Spleen (tissue), 11 donors: ENCODE data around the gene GABRA5. TPM values are rescaled to one million over a fixed set of nuclear protein-coding genes. Genes with fewer than 3 reads are reported as not detected.

Experiments used
- DNase-seq: peaks from one replicate; pipeline ENCODE4 v3.0.0-alpha.2; 2020
- H3K27ac ChIP-seq, 8 donors: fragments of 200-600 bp; sonication (generic) in 7 of 8; 1 replicate in 4 of 8; 2 replicates in 4 of 8; pipeline versions ENCODE4 v1.5.0 to v1.8.0; 2016 to 2021; ENCODE audit warnings: inconsistent platforms in 4 of 8, mild to moderate bottlenecking in 4 of 8, moderate library complexity in 1 of 8
- H3K27me3 ChIP-seq, 7 donors: fragments of 200-600 bp; sonication (generic) in 6 of 7; replicated peaks in 1 of 7; 1 replicate in 4 of 7; 2 replicates in 3 of 7; pipeline versions ENCODE4 v1.5.0 to v1.8.0; 2016 to 2021; ENCODE audit warnings: inconsistent platforms in 3 of 7, mild to moderate bottlenecking in 1 of 7
- H3K36me3 ChIP-seq, 6 donors: fragments of 200-600 bp; sonication (generic) in 5 of 6; 1 replicate in 4 of 6; 2 replicates in 2 of 6; pipeline versions ENCODE4 v1.5.0 to v1.8.0; 2016 to 2021; ENCODE audit warnings: inconsistent platforms in 2 of 6
- H3K4me1 ChIP-seq, 6 donors: fragments of 200-600 bp; sonication (generic) in 5 of 6; 1 replicate in 3 of 6; 2 replicates in 3 of 6; pipeline versions ENCODE4 v1.5.0 to v1.8.0; 2016 to 2021; ENCODE audit warnings: inconsistent platforms in 3 of 6
- H3K4me3 ChIP-seq, 8 donors: fragments of 200-600 bp; sonication (generic) in 7 of 8; 1 replicate in 4 of 8; 2 replicates in 4 of 8; pipeline versions ENCODE4 v1.5.0 to v1.8.0; 2016 to 2021; ENCODE audit warnings: inconsistent platforms in 4 of 8, mild to moderate bottlenecking in 4 of 8, moderate library complexity in 2 of 8
- H3K9me3 ChIP-seq, 8 donors: fragments of 200-600 bp; sonication (generic) in 7 of 8; 1 replicate in 4 of 8; 2 replicates in 4 of 8; pipeline versions ENCODE4 v1.5.0 to v1.8.0; 2016 to 2021; ENCODE audit warnings: inconsistent platforms in 4 of 8
- CTCF ChIP-seq, 11 experiments: fragments of 200-600 bp in 7 of 11; fragments of 450-650 bp in 4 of 11; sonication (generic) in 4 of 11; IDR thresholded peaks in 8 of 11; conservative IDR thresholded peaks in 3 of 11; 1 replicate in 7 of 11; 2 replicates in 4 of 11; pipeline versions ENCODE4 v1.4.0 to v1.8.0; 2016 to 2021; ENCODE audit warnings: antibody characterized with exemption in 11 of 11, inconsistent platforms in 4 of 11, mild to moderate bottlenecking in 1 of 11
- POLR2A ChIP-seq, 3 donors: fragments of 450-650 bp; IDR thresholded peaks; one replicate each; pipeline ENCODE4 v1.5.1; 2017; ENCODE audit warnings: antibody characterized with exemption in 3 of 3, mild to moderate bottlenecking in 1 of 3
- POLR2AphosphoS5 ChIP-seq, 3 donors: sonication (generic); formaldehyde crosslinking; IDR thresholded peaks; one replicate each; pipeline ENCODE4 v1.5.1; 2017; ENCODE audit warnings: antibody characterized with exemption in 3 of 3
- WGBS, 5 donors: extraction: QIAGEN DNeasy Blood & Tissue Kit in 3 of 5; methylation state at CpG; one replicate each; pipeline versions ENCODE4 v1.1.5 to v1.1.7; 2013 to 2018; 5-methylcytosine and 5-hydroxymethylcytosine counted together
- intact Hi-C: fragments of 100-400 bp; cut with DNase I; formaldehyde crosslinking; loops from one replicate; pipeline ENCODE4 v1.15.0; 2023; ENCODE audit warnings: low total_unique reads
- polyA plus RNA-seq, 3 donors: library from polyadenylated mRNA; stranded (reverse); fragments of 200-250 nt; gene quantifications; one replicate each; pipeline ENCODE4 v1.2.1, GENCODE V29; 2013
- total RNA-seq, 7 donors: library from RNA; depleted of rRNA in 3 of 7; stranded (reverse); fragments of >200 nt in 3 of 7; fragmentation: NEBNext Ultra II Directional in 4 of 7; extraction: Animal tissue kit (Norgen Biotek cat#: 25700) in 4 of 7; gene quantifications; one replicate each; pipeline versions ENCODE4 v1.1.0 to v1.2.1, GENCODE V29; 2016 to 2021
- donor health status: healthy with polysubstance abuse.
- donor health status: DM: no; HTN: no; CAD: no; lungs with moderate emphysema.
- donor health status: DM: no; HTN: no; CAD: no.
- donor health status: Bipolar disorder and iron deficiency.
- donor health status: healthy.
- donor health status: DM: no; HTN: no; CAD: no.
- donor health status: DM: yes; HTN: yes; CAD: no.

The GABRA5 gene
- total and polyA plus RNA-seq, 10 donors, result 0.02 to 0.85 (median 0.04) TPM; not detected in 7

GRCh38 chr15:26971271-26972018 is 104.6 kb downstream of the GABRA5 start:
- Histone ChIP-seq H3K36me3 (no peaks in the 10 kb centered on the region), H3K27me3 (peaks cover 0 to 71% (median 18%) of the 10 kb centered on the region in 7 donors), H3K4me1 (peaks cover 0 to 5% (median 0%) of the 10 kb centered on the region in 6 donors), H3K4me3 (peak overlapping the region in 7 of 8 donors; percentile 4 to 63 (median 27)), H3K27ac (peak overlapping the region in 2 of 8 donors; percentile 36 to 51), H3K9me3 (peaks cover 0 to 13% (median 0%) of the 10 kb centered on the region in 8 donors)
- TF ChIP-seq POLR2AphosphoS5 (IDR thresholded peaks at IDR 0.05), result no peak
- no peak for TF ChIP-seq CTCF (IDR thresholded peaks at IDR 0.05 in 8 of 11, conservative IDR thresholded peaks at IDR 0.05 in 3 of 11)
- no peak for TF ChIP-seq POLR2A (IDR thresholded peaks at IDR 0.05)
- intact Hi-C loops, result no loop called here
- no peak for DNase-seq
- WGBS, 5 donors, result 7 to 18% (median 11%) methylated on average over 23 to 72 of the region's 72 CpGs

- DNase-seq, result no peak
- Histone ChIP-seq H3K36me3 (no peaks in the 10 kb centered on the region), H3K4me1 (peaks cover 0 to 3% (median 0%) of the 10 kb centered on the region in 6 donors), H3K9me3 (peaks cover 0 to 10% (median 0%) of the 10 kb centered on the region in 8 donors), H3K27ac (peak overlapping the region in 1 of 8 donors; percentile 4), H3K27me3 (peaks cover 0 to 62% (median 16%) of the 10 kb centered on the region in 7 donors), H3K4me3 (peak overlapping the region in 1 of 8 donors; percentile 48)
- WGBS, 5 donors, result 55 to 68% (median 65%) methylated on average over 2 of the region's 2 CpGs
- intact Hi-C loops, result no loop called here
- TF ChIP-seq POLR2AphosphoS5 (IDR thresholded peaks at IDR 0.05), result no peak
- no peak for TF ChIP-seq CTCF (IDR thresholded peaks at IDR 0.05 in 8 of 11, conservative IDR thresholded peaks at IDR 0.05 in 3 of 11)
- TF ChIP-seq POLR2A (IDR thresholded peaks at IDR 0.05), result no peak
These were observed 105.8 kb downstream of the GABRA5 start for GRCh38 chr15:26972636-26973035.

- intact Hi-C loops, result no loop called here
- H3K4me1 ChIP-seq, result no peaks in the 10 kb centered on the region
- 19 to 32% (median 21%) methylated on average over 9 of the region's 9 CpGs for WGBS, 5 donors
- H3K9me3 ChIP-seq, result peaks cover 0 to 6% (median 0%) of the 10 kb centered on the region in 8 donors
- peaks cover 0 to 48% (median 13%) of the 10 kb centered on the region in 7 donors for H3K27me3 ChIP-seq
- no peaks in the 10 kb centered on the region for H3K36me3 ChIP-seq
- DNase-seq, result no peak
- H3K4me3 ChIP-seq, result no peak overlapping the region
- TF ChIP-seq CTCF (IDR thresholded peaks at IDR 0.05 in 8 of 11, conservative IDR thresholded peaks at IDR 0.05 in 3 of 11), result peak in 7 of 11 experiments; percentile 26 to 49 (median 34)
- TF ChIP-seq POLR2A (IDR thresholded peaks at IDR 0.05), result no peak
- no peak overlapping the region for H3K27ac ChIP-seq
These were observed 107.4 kb downstream of the GABRA5 start for GRCh38 chr15:26974120-26974780.

- 10 to 28% (median 16%) methylated on average over 4 of the region's 4 CpGs for WGBS, 5 donors
- H3K27ac ChIP-seq, result no peak overlapping the region
- TF ChIP-seq POLR2AphosphoS5 (IDR thresholded peaks at IDR 0.05), result no peak
- no peak for TF ChIP-seq CTCF (IDR thresholded peaks at IDR 0.05 in 8 of 11, conservative IDR thresholded peaks at IDR 0.05 in 3 of 11)
- no peak for TF ChIP-seq POLR2A (IDR thresholded peaks at IDR 0.05)
- H3K4me1 ChIP-seq, result no peaks in the 10 kb centered on the region
- no peak overlapping the region for H3K4me3 ChIP-seq
- H3K27me3 ChIP-seq, result no peaks in the 10 kb centered on the region
- no peaks in the 10 kb centered on the region for H3K9me3 ChIP-seq
- intact Hi-C loops, result no loop called here
- no peak for DNase-seq
- no peaks in the 10 kb centered on the region for H3K36me3 ChIP-seq
These were observed 114.6 kb downstream of the GABRA5 start for GRCh38 chr15:26981492-26981891.
